GM19395 (cell line): Measurements from ENCODE around the gene XKR8.

Source experiments
- ATAC-seq: cut with Tn5 transposase; IDR thresholded peaks from one replicate; pipeline ENCODE4 v1.9.1; 2021; ENCODE audit warnings: mild to moderate bottlenecking, moderate library complexity; ENCODE audit not compliant: unreplicated experiment

XKR8 gene

DNA sequence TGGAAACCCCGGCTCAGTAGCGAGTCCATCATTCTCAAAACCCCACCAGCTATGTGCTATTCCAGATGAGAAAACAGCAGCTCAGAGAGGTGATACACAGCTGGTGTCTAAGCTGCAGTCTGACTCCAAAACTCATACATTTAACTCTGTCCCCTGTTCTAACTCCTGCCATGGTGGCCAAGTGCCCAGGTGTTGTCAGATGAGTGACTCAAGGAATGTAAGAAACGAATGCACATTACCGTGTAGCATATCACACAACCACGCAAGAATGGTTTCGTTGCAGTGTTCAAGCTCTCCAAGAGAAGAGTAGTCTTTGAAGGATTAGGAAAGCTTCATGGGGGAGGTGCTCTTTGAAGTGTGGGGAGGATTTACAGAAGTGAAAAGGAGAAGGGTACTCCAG is 4.7 kb upstream of the XKR8 start:
- no peak for ATAC-seq

DNA sequence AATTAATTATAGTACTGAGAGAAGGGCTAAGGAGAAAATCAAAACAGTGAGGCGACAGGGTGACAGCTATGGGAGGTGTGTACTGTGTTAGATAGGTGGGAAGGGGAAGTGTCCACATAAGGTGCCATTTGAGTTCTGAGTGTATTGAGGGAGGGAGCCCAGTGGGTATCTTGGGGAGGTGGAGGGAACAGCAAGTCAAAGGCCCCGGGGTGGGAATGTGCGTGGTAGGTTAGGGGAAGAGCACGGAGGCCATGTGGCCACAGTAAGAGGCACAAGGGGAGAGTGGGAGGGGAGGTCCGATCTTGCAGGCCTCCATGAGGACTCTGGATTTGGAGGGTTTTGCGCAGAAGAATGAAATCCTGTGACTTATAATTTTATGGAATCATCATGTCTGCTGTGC is 3.0 kb upstream of the XKR8 start:
- ATAC-seq: no peak

DNA sequence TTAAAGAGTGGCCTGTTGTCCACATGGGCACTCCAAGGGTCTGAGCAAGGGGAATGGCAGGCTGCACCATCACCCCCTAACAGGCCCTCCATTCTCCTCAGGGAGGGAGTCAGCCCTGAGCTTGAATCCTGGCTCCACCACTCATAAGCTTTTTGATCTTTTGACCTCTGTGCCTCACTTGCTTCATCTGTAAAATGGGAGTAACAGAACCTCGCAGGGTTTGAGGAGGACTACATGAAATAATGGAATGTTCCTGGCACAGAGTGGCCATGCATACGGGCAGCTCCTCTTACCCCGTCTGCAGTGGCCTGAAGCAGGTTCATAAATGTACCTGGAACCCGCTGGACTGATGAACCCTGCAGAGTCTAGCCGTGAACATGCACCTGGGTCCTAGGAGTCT is 2.1 kb upstream of the XKR8 start:
- ATAC-seq: no peak

- no peak for ATAC-seq
Observed at GRCh38 chr1:27958513-27958912, 1.3 kb upstream of the XKR8 start.

GRCh38 chr1:27960762-27961645 is 1.2 kb downstream of the XKR8 start:
- no peak for ATAC-seq

- no peak for ATAC-seq
Observed at GRCh38 chr1:27961646-27962221, 2.0 kb downstream of the XKR8 start.

DNA sequence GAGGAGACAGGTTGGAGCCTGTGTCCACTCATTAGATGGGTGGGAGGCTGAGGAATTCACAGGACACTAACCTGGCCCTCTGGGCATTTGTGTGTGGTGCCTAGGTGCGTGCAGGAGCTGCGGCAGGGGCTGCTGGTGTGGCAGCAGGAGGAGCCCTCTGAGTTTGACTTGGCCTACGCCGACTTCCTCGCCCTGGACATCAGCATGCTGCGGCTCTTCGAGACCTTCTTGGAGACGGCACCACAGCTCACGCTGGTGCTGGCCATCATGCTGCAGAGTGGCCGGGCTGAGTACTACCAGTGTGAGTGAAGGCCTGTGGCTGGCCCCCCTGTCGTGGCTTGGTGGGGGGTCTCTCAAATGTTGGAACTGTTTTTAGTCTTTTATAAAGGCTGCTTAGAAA is 3.6 kb downstream of the XKR8 start:
- no peak for ATAC-seq

DNA sequence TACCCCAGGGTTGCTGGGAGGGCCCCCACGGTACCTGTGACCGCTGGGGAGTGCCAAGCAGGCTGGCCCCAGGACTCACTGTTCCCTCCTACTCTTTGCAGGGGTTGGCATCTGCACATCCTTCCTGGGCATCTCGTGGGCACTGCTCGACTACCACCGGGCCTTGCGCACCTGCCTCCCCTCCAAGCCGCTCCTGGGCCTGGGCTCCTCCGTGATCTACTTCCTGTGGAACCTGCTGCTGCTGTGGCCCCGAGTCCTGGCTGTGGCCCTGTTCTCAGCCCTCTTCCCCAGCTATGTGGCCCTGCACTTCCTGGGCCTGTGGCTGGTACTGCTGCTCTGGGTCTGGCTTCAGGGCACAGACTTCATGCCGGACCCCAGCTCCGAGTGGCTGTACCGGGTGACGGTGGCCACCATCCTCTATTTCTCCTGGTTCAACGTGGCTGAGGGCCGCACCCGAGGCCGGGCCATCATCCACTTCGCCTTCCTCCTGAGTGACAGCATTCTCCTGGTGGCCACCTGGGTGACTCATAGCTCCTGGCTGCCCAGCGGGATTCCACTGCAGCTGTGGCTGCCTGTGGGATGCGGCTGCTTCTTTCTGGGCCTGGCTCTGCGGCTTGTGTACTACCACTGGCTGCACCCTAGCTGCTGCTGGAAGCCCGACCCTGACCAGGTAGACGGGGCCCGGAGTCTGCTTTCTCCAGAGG is 6.8 kb downstream of the XKR8 start:
- ATAC-seq: no peak

GRCh38 chr1:27967106-27967883 is 7.5 kb downstream of the XKR8 start:
- ATAC-seq: no peak

DNA sequence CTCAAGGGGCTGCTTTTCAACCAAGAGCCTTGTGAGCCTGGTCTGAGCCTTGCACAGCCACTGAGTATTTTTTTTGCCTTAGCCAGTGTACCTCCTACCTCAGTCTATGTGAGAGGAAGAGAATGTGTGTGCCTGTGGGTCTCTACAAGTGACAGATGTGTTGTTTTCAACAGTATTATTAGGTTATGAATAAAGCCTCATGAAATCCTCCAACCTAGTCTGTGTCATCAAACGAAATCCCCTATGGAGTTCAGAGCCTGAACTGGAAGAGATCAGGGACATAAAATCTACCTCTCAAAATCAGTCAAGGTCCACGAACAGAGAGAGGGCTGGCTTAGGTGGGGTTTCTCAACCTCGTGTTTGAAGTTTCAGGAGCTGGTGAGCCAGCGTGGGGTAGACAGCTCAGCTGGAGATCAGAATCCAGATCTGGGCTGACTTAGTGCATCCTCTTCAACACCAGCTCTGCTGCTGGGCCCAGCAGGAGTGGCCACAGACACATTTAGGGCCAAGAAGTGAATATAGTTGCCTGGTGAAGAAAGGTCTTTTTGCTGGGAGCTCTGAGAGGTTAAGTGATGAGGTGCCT is 8.2 kb downstream of the XKR8 start:
- ATAC-seq: no peak

- ATAC-seq: no peak
Observed at GRCh38 chr1:27968692-27969091, 8.9 kb downstream of the XKR8 start.

DNA sequence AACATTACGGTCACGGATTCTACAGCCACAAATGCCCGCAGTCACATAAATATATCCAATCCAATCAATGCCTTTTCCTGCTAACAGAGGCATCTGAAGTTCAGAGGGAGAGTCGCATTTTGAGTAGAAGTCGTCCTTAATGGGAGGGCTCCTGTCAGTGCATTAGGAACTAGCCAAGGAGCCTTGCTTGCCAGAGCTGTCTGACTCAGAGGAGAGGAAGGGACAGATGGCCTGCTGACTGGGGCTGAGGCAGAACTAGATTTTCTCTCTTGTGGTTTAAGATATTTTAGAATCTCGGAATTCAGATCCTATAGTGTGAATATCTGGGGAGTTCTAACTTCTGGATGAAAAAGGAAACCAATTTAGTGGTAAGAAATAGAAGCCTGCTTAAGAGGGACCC is 10.6 kb downstream of the XKR8 start:
- ATAC-seq: no peak

GRCh38 chr1:27971674-27972073 is 11.9 kb downstream of the XKR8 start:
- no peak for ATAC-seq

DNA sequence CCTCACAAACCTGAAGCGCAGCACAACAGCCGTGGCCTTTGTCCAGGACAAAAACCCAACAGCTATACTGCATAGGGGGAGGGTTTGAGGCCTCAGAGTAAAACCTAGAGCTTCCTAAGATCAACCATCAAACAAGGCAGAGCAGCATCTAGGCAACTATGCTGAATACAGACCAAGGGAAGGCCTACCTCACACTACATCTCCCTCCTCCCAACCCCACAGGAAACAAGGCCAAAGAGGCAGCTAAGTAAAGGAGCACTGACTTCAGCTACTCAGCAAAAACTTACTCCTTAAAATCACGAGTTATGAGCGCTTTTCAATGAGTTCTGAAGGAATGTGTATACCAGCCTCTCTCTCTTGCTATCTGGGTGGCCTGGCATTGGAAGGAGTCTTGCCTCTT is 12.4 kb downstream of the XKR8 start:
- ATAC-seq: no peak

DNA sequence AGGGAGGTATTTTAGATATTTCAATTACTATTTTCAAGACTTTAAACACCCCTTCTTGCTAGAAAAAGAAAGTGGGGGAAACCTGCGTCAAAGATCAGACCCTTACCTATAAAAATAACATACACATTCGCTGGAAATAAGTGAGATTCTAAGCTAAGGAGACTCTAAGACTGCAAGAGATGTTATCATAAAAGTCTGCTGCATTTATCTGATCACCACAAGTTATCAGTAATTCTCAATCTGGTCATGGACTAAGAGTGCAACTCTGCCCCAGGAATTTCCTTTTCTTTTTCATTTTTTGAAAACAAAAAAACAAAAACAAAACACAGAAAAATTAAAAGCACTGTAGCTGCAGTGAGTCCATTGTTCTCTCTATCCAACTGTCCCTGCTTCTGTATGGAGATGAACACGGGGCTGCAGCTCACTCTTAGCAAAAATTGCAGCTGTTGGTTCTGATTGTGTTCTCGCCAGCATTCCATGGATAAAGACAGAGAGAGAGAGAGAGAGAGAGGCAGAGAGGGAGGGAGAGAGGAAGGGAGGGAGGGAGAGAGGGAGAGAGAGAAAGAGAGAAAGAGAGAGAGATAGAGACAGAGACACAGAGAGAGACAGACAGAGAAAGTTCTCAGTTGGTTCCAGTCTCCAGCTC is 14.1 kb downstream of the XKR8 start:
- no peak for ATAC-seq

DNA sequence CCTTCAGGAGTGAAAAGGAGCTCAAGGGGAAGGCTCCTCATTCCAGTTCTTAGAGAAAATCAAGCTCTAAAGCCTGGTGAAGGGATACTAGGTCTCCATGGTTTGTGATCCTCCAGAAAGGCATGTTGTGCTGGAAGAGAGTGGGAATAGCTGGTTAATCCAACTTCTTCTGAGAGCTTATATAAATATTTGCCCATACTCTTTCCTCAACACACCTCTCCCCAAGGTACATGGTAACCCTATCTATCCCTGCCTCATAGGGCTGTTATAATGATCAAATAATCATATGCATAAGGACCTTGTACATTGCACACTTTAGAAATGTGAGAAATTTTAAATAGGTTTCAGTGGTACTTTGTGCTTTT is 14.6 kb downstream of the XKR8 start:
- no peak for ATAC-seq

DNA sequence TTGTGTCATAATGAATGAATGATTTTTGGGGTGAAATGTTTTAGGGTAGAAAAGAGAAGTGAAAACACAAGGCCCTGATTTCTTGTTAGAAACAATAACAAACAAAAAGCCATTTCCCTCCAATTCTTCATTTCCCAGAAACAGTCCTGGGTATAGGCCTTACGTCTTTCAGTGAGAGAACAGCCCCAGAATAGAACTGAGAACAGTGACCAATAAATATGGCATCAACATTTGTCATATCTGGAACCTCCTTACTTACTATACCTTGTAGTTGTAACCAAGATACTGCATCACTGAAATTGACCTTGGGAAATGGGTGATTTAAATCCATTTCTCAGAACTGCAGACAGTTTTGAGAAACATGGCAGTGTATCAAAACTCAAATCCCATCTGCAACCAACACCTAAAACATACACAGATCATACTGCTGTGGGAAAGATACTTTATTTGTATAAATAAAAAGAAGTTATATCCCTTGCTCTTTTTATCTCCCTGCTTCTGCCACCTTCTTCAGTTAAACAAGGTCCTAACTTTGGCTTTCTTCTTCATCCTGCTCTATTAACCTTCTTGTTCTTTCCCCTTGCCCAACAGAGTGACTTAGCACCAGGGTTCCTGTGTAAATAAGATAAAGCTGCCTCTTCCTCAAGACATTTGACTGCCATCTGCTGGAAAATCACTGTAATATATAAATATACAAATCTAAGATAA is 19.5 kb downstream of the XKR8 start:
- ATAC-seq: no peak

DNA sequence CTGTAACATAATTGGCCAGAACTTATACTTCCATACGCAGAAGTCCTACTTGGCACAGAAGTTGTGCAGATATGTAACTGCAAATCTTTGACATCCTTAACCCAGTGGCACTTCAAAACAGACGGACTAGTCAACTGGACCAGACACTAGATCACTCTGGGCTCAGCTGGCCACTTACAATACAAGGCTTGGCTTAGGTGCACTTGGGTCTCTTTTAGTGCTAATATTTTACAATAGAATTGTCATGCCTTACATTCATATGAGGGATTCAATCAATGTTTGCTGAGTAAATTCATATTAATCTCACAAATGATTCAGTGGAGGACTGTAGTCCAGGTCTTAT is 20.1 kb downstream of the XKR8 start:
- no peak for ATAC-seq

GRCh38 chr1:27980216-27980845 is 20.6 kb downstream of the XKR8 start:
- no peak for ATAC-seq

DNA sequence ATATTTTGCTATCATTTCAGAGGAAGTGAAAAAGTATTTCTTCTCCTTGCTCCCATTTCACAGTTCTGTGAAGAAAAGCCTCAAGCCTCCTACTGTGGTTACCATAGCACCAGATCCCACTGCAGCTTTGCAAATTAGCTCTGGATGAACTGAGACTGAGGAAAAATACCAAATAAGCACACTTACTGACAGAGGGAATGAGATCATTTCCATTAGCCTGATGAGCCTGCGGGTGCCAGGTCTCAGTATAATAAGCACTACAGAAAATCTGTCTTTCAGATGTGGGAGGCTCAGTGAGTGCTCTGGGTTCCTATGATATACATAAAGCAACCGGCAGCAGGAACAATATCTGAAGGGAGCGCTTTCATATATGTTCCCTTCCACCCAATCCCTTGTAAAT is 21.4 kb downstream of the XKR8 start:
- no peak for ATAC-seq
